Measurements from ENCODE around the gene CCSER2. TPM values are rescaled to one million over a fixed set of nuclear protein-coding genes. Genes with fewer than 3 reads are reported as not detected.

CCSER2 gene
- polyA plus RNA-seq, 1 donor (not counting 4 experiments of a cell fraction or from before 2014, with no cell fraction given), result 26.7 TPM

DNA sequence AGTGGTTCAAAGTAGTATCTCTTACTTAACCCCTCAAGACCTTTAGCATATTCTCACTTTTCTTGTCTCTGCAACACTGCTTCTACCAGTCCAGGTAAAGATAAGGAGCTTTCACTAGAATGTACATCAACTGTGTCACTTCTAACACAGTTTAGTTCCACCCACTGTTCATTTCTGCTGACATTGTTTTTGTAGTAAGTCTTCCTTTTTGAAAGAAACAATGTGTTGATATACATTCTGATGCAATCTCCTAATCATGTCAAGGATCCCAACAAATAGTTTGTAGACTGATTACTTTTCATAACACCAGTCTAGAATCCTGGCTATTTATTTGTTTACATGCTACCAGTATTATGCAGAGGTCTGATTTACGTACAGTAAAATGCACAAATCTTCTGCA, 47.5 kb downstream of the CCSER2 start:
- H3K4me2 ChIP-seq (ENCODE audit: control insufficient read depth, extremely low read depth, insufficient read depth, low read depth, low read length), result no peak overlapping the region
- no peaks in the 10 kb centered on the region for H4K20me1 ChIP-seq (ENCODE audit: control insufficient read depth, extremely low read depth, insufficient read depth, low read length)
- H3K9me3 ChIP-seq (ENCODE audit: control insufficient read depth, low read depth, low read length), result no peaks in the 10 kb centered on the region
- TF ChIP-seq EZH2 (IDR thresholded peaks at IDR 0.05; ENCODE audit: low read length) (no peak), CTCF (optimal IDR thresholded peaks at IDR 0.05 in 1 of 3, IDR thresholded peaks at IDR 0.05 in 1 of 3, conservative IDR thresholded peaks at IDR 0.05 in 1 of 3; ENCODE audit: extremely low read depth in 1 of 3, insufficient read depth in 2 of 3, low read length in 3 of 3) (no peak)
- H3K36me3 ChIP-seq (ENCODE audit: control insufficient read depth in 2 of 2, extremely low read depth in 1 of 2, insufficient read depth in 2 of 2, low read length in 2 of 2), result peaks cover 10 to 15% of the 10 kb centered on the region in 2 experiments
- no peak overlapping the region for H3K9ac ChIP-seq (ENCODE audit: control insufficient read depth, extremely low read depth, insufficient read depth, low read length)
- H3K9me1 ChIP-seq (ENCODE audit: control insufficient read depth, extremely low read depth, insufficient read depth, low read length), result peaks cover 2% of the 10 kb centered on the region
- H3K4me1 ChIP-seq (ENCODE audit: control insufficient read depth, extremely low read depth, insufficient read depth, low read length), result no peaks in the 10 kb centered on the region
- H3K27me3 ChIP-seq (ENCODE audit: control insufficient read depth, extremely low read depth, insufficient read depth, low read length), result no peaks in the 10 kb centered on the region
- H3K4me3 ChIP-seq (ENCODE audit: control insufficient read depth in 2 of 3, extremely low read depth in 1 of 3, insufficient read depth in 2 of 3, low read depth in 1 of 3, low read length in 3 of 3), result no peak overlapping the region
- no peak overlapping the region for H2AFZ ChIP-seq (ENCODE audit: control insufficient read depth, low read length)
- FAIRE-seq, result no peak
- no peak overlapping the region for H3K27ac ChIP-seq (ENCODE audit: control insufficient read depth, insufficient read depth, low read length)
- dilution Hi-C loops (cut with MboI; ENCODE audit: extremely low pct_ligation_motif_present, low sequenced_read_pairs), result no loop called here
- peaks cover 34% of the 10 kb centered on the region for H3K79me2 ChIP-seq (ENCODE audit: control insufficient read depth, insufficient read depth, low read length)
- no peak for DNase-seq (ENCODE audit: low read depth, low spot score)

DNA sequence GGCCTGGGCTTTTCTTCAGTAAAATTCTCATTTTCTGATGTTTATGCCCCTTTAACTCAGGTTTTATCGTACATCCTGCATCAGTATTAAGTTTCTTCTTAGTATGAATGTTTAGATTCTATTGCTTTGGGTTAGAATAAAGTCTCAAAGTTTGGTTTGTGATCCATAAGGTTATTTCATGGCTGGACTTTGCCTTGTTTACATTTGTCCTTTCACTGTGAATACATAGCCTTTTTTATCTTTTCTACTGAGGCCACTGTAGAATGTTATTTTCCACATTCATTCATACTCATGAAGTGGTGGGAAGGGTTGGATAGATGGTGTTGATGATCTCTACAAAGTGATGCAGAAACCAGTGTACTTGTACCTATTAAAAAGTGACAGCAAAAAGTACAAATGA, 59.8 kb downstream of the CCSER2 start:
- Histone ChIP-seq H2AFZ (ENCODE audit: control insufficient read depth, low read length) (no peak overlapping the region), H3K27me3 (ENCODE audit: control insufficient read depth, extremely low read depth, insufficient read depth, low read length) (no peaks in the 10 kb centered on the region), H3K4me3 (ENCODE audit: control insufficient read depth in 2 of 3, extremely low read depth in 1 of 3, insufficient read depth in 2 of 3, low read depth in 1 of 3, low read length in 3 of 3) (no peak overlapping the region), H3K36me3 (ENCODE audit: control insufficient read depth in 2 of 2, extremely low read depth in 1 of 2, insufficient read depth in 2 of 2, low read length in 2 of 2) (peaks cover 0 to 4% of the 10 kb centered on the region in 2 experiments), H3K4me1 (ENCODE audit: control insufficient read depth, extremely low read depth, insufficient read depth, low read length) (no peaks in the 10 kb centered on the region), H3K27ac (ENCODE audit: control insufficient read depth, insufficient read depth, low read length) (no peak overlapping the region), H3K79me2 (ENCODE audit: control insufficient read depth, insufficient read depth, low read length) (peaks cover 10% of the 10 kb centered on the region), H3K4me2 (ENCODE audit: control insufficient read depth, extremely low read depth, insufficient read depth, low read depth, low read length) (no peak overlapping the region), H3K9me1 (ENCODE audit: control insufficient read depth, extremely low read depth, insufficient read depth, low read length) (peaks cover 3% of the 10 kb centered on the region), H3K9me3 (ENCODE audit: control insufficient read depth, low read depth, low read length) (no peaks in the 10 kb centered on the region), H4K20me1 (ENCODE audit: control insufficient read depth, extremely low read depth, insufficient read depth, low read length) (no peaks in the 10 kb centered on the region), H3K9ac (ENCODE audit: control insufficient read depth, extremely low read depth, insufficient read depth, low read length) (no peak overlapping the region)
- dilution Hi-C loops (cut with MboI; ENCODE audit: extremely low pct_ligation_motif_present, low sequenced_read_pairs), result no loop called here
- no peak for FAIRE-seq
- no peak for DNase-seq (ENCODE audit: low read depth, low spot score)
- TF ChIP-seq EZH2 (IDR thresholded peaks at IDR 0.05; ENCODE audit: low read length) (no peak), CTCF (optimal IDR thresholded peaks at IDR 0.05 in 1 of 3, IDR thresholded peaks at IDR 0.05 in 1 of 3, conservative IDR thresholded peaks at IDR 0.05 in 1 of 3; ENCODE audit: extremely low read depth in 1 of 3, insufficient read depth in 2 of 3, low read length in 3 of 3) (no peak)
